ENCODE results near the gene MRPL54. TPM values are rescaled to one million over a fixed set of nuclear protein-coding genes. Genes with fewer than 3 reads are reported as not detected.
"Not testable (repeated sequence)": the region's sequence is repeated elsewhere in the genome, so short reads cannot be mapped to it uniquely, and the experiment has no call there.

Gene MRPL54
- total RNA-seq, 1 donor from 2014 or later, result 53.2 TPM

DNA sequence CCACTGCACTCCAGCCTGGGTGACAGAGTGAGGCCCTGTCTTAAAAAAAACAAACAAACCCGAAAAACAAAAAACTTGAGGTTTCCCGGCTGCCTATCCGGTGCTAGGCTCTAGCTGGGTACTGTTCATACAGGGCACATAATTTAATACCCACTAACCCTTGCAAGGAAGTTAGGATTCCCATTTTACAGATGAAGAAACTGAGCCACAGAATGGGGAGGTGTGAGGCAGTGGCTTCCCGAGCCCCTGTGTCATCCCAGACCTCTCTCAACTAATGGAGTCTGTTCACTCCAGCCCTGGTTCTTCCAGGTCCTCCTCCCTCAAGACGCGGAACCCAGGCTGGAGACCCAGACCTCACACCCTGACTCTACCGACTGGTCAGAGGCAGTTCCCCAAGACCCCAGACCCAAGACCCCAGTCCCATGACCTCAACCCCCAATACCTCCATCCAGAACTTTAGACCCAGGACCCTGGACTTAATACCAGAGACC, 1.6 kb upstream of the MRPL54 start:
- no peaks in the 10 kb centered on the region for H3K9me3 Mint-ChIP-seq (ENCODE audit: unreplicated experiment)
- peak overlapping the region; percentile 98 for H3K27ac Mint-ChIP-seq (ENCODE audit: unreplicated experiment)
- peak overlapping the region; percentile 96 for H3K4me3 Mint-ChIP-seq (ENCODE audit: unreplicated experiment)
- H3K4me1 Mint-ChIP-seq (ENCODE audit: unreplicated experiment), result peaks cover 25% of the 10 kb centered on the region
- DNase-seq (ENCODE audit: extremely low spot score, unreplicated experiment), result no peak
- H3K27me3 Mint-ChIP-seq (ENCODE audit: unreplicated experiment), result no peaks in the 10 kb centered on the region
- H3K36me3 Mint-ChIP-seq (ENCODE audit: unreplicated experiment), result peaks cover 3% of the 10 kb centered on the region
- TF ChIP-seq, protein P1, sequence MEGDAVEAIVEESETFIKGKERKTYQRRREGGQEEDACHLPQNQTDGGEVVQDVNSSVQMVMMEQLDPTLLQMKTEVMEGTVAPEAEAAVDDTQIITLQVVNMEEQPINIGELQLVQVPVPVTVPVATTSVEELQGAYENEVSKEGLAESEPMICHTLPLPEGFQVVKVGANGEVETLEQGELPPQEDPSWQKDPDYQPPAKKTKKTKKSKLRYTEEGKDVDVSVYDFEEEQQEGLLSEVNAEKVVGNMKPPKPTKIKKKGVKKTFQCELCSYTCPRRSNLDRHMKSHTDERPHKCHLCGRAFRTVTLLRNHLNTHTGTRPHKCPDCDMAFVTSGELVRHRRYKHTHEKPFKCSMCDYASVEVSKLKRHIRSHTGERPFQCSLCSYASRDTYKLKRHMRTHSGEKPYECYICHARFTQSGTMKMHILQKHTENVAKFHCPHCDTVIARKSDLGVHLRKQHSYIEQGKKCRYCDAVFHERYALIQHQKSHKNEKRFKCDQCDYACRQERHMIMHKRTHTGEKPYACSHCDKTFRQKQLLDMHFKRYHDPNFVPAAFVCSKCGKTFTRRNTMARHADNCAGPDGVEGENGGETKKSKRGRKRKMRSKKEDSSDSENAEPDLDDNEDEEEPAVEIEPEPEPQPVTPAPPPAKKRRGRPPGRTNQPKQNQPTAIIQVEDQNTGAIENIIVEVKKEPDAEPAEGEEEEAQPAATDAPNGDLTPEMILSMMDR (IDR thresholded peaks at IDR 0.05), result no peak

DNA sequence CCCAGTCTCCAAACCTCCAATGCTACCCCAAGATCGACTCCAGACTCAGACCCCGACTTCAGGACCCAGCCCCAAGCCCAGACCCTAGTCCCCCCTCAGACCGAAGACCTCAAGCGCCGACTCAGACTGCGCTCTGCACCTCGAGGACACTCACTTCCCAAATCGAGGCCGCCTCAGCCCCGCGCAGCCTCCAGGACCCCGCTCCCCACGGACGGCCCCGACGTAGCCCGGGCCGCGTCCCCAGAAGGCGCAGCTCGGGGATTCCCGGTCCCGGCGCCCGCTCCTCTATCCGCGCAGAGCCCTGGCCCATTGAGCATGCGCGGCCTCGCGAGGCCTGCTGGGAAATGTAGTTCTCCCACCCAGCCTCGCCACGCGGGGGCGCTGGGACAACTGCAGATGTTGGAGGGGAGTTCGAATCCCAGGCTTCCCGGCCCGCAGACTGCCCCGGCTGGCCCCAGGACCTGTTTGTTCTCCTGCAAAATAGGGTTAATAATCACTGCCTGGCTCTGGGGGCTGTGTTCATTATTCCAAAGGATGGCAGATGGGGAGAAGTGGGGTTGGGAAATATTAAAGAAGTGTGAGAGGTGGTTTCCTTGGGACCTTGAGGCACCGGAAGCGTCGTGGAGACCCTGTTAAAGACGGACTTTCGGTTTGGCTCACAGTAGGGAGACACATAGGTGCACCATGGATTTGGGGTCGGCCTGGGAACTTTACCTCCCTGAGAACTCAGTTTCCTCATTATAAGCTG, 926 bp upstream of the MRPL54 start, which contains the start of gene APBA3:
TSS of gene APBA3 (minus strand) at position 311 of the 748 bp plus-strand sequence. CDS start 1,428 bp downstream, outside the sequence.
- H3K27ac Mint-ChIP-seq (ENCODE audit: unreplicated experiment), result peak within 1 kb of the TSS; percentile 100
- H3K4me1 Mint-ChIP-seq (ENCODE audit: unreplicated experiment), result peaks cover 25% of the 10 kb centered on the region
- H3K4me3 Mint-ChIP-seq (ENCODE audit: unreplicated experiment), result peak within 1 kb of the TSS; percentile 96
- peak; percentile 98 for DNase-seq (ENCODE audit: extremely low spot score, unreplicated experiment)
- no peaks in the 10 kb centered on the region for H3K9me3 Mint-ChIP-seq (ENCODE audit: unreplicated experiment)
- peaks cover 7% of the 10 kb centered on the region for H3K36me3 Mint-ChIP-seq (ENCODE audit: unreplicated experiment)
- no peaks in the 10 kb centered on the region for H3K27me3 Mint-ChIP-seq (ENCODE audit: unreplicated experiment)
- TF ChIP-seq, protein P1 (IDR thresholded peaks at IDR 0.05), result peak; percentile 75

DNA sequence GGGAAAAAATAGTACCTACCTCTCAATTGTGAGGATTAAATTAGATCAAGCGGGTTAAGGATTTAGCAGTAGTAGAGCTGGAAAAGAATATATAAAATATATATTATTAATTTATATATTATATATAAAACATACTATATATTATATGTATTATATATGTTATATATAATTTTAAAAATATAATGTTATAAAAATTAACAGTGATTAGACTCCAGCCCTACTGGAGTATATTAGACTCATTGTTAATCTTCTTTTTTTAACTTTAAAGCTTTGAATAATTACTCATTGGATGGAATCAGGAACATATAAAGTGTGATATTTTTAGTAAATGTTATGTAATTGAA, 380 bp upstream of the MRPL54 start:
- H3K27me3 Mint-ChIP-seq (ENCODE audit: unreplicated experiment), result no peaks in the 10 kb centered on the region
- H3K4me1 Mint-ChIP-seq (ENCODE audit: unreplicated experiment), result peaks cover 23% of the 10 kb centered on the region
- TF ChIP-seq, protein P1 (IDR thresholded peaks at IDR 0.05), result no peak
- peaks cover 7% of the 10 kb centered on the region for H3K36me3 Mint-ChIP-seq (ENCODE audit: unreplicated experiment)
- H3K4me3 Mint-ChIP-seq (ENCODE audit: unreplicated experiment), result peak overlapping the region; percentile 96
- H3K9me3 Mint-ChIP-seq (ENCODE audit: unreplicated experiment), result no peaks in the 10 kb centered on the region
- H3K27ac Mint-ChIP-seq (ENCODE audit: unreplicated experiment), result peak overlapping the region; percentile 100
- DNase-seq (ENCODE audit: extremely low spot score, unreplicated experiment), result no peak

DNA sequence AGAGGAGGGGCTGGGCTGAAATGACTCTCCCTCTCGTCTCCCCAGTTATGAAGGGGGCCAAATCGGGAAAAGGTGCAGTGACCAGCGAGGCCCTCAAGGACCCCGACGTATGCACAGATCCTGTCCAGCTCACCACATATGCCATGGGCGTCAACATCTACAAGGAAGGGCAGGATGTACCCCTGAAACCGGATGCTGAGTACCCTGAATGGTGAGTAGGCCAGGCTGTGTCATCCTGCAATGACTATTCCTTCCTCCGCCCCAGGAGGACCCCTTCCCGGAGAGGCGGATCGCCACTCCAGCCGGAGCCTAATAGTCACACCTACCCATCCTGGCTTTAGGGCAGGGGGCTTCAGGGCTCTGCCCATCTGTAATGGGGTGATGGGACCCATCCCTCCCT, 2.6 kb downstream of the MRPL54 start:
- H3K27me3 Mint-ChIP-seq (ENCODE audit: unreplicated experiment), result no peaks in the 10 kb centered on the region
- H3K27ac Mint-ChIP-seq (ENCODE audit: unreplicated experiment), result no peak overlapping the region
- DNase-seq (ENCODE audit: extremely low spot score, unreplicated experiment), result no peak
- H3K36me3 Mint-ChIP-seq (ENCODE audit: unreplicated experiment), result peaks cover 10% of the 10 kb centered on the region
- TF ChIP-seq, protein P1 (IDR thresholded peaks at IDR 0.05), result no peak
- H3K4me3 Mint-ChIP-seq (ENCODE audit: unreplicated experiment), result no peak overlapping the region
- peaks cover 19% of the 10 kb centered on the region for H3K4me1 Mint-ChIP-seq (ENCODE audit: unreplicated experiment)
- H3K9me3 Mint-ChIP-seq (ENCODE audit: unreplicated experiment), result no peaks in the 10 kb centered on the region

DNA sequence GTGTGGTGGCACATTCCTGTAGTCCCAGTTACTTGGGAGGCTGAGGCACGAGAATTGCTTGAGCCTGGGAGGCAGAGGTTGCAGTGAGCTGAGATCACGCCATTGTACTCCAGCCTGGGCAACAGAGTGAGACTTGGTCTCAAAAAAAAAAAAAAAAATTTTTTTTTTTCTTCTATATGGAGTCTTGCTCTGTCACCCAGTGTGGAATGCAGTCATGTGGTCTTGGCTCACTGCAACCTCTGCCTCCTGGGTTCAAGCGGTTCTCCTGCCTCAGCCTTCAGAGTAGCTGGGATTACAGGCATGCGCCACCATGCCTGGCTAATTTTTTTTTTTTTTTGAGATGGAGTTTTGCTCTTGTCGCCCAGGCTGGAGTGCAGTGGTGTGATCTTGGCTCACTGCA, 3.3 kb downstream of the MRPL54 start:
- not testable (repeated sequence) for H3K9me3 Mint-ChIP-seq (ENCODE audit: unreplicated experiment); H3K27ac Mint-ChIP-seq (ENCODE audit: unreplicated experiment); H3K4me3 Mint-ChIP-seq (ENCODE audit: unreplicated experiment); H3K27me3 Mint-ChIP-seq (ENCODE audit: unreplicated experiment); DNase-seq (ENCODE audit: extremely low spot score, unreplicated experiment)
- H3K36me3 Mint-ChIP-seq (ENCODE audit: unreplicated experiment), result peaks cover 10% of the 10 kb centered on the region
- peaks cover 17% of the 10 kb centered on the region for H3K4me1 Mint-ChIP-seq (ENCODE audit: unreplicated experiment)
